Esophagus (tissue), 2 donors: ENCODE results near the gene RGS16. TPM values are rescaled to one million over a fixed set of nuclear protein-coding genes. Genes with fewer than 3 reads are reported as not detected.

Experiments
- H3K27ac ChIP-seq, 2 donors: one replicate each; pipeline ENCODE4 v1.5.1; 2013; ENCODE audit warnings: low read depth in 2 of 2, mild to moderate bottlenecking in 2 of 2, inconsistent platforms in 1 of 2, low read length in 1 of 2, moderate library complexity in 1 of 2
- H3K27me3 ChIP-seq, 2 donors: one replicate each; pipeline ENCODE4 v1.6.1; 2013; ENCODE audit warnings: low read length in 2 of 2, control low read depth in 1 of 2, mild to moderate bottlenecking in 1 of 2; ENCODE audit not compliant: insufficient read depth in 2 of 2, control insufficient read depth in 1 of 2
- H3K36me3 ChIP-seq, 2 donors: one replicate each; pipeline ENCODE4 v1.6.1; 2013; ENCODE audit warnings: low read length in 1 of 2; ENCODE audit not compliant: control insufficient read depth in 2 of 2, insufficient read depth in 2 of 2
- H3K4me1 ChIP-seq, 2 donors: one replicate each; pipeline ENCODE4 v1.6.1; 2013; ENCODE audit warnings: low read length in 1 of 2; ENCODE audit not compliant: control insufficient read depth in 2 of 2, insufficient read depth in 2 of 2
- H3K4me3 ChIP-seq, 2 donors: one replicate each; pipeline ENCODE4 v1.5.1; 2013; ENCODE audit warnings: low read length in 2 of 2, mild to moderate bottlenecking in 2 of 2, low read depth in 1 of 2, moderate library complexity in 1 of 2
- H3K9me3 ChIP-seq, 2 donors: one replicate each; pipeline ENCODE4 v1.6.1; 2013; ENCODE audit warnings: mild to moderate bottlenecking in 2 of 2, low read depth in 1 of 2, low read length in 1 of 2, moderate library complexity in 1 of 2; ENCODE audit not compliant: control insufficient read depth in 2 of 2, insufficient read depth in 1 of 2
- WGBS, 2 donors: extraction: QIAGEN DNeasy Blood & Tissue Kit; methylation state at CpG; one replicate each; pipeline ENCODE4 v1.1.7; 2013; 5-methylcytosine and 5-hydroxymethylcytosine counted together
- polyA plus RNA-seq, 2 donors: library from polyadenylated mRNA; stranded (reverse); fragments of 200-250 nt; gene quantifications; one replicate each; pipeline ENCODE4 v1.2.3, GENCODE V29; 2013
- donor health status: healthy with polysubstance abuse.
- donor health status: Bipolar disorder and iron deficiency.

RGS16 gene
- polyA plus RNA-seq, 2 donors, result 1.1 to 1.5 TPM

- WGBS, 2 donors, result 79 to 83% methylated on average over 3 of the region's 3 CpGs
- peak overlapping the region; percentile 28 to 94 for H3K27ac ChIP-seq
- no peaks in the 10 kb centered on the region for H3K36me3 ChIP-seq
- no peaks in the 10 kb centered on the region for H3K27me3 ChIP-seq
- no peaks in the 10 kb centered on the region for H3K9me3 ChIP-seq
- no peak overlapping the region for H3K4me3 ChIP-seq
- H3K4me1 ChIP-seq, result peaks cover 0 to 2% of the 10 kb centered on the region in 2 donors
These were observed 14.7 kb downstream of the RGS16 start for GRCh38 chr1:182589520-182589919.

GRCh38 chr1:182588500-182589396 lies 15.4 kb downstream of the RGS16 start, which contains the start of gene RNASEL:
TSS of gene RNASEL (minus strand) at chr1:182589256. CDS start at chr1:182586806, 2,450 bp downstream.
- Histone ChIP-seq H3K9me3 (no peaks in the 10 kb centered on the region), H3K27ac (peak within 1 kb of the TSS; percentile 94 to 99), H3K4me3 (peak within 1 kb of the TSS; percentile 60 to 81), H3K27me3 (no peaks in the 10 kb centered on the region), H3K36me3 (no peaks in the 10 kb centered on the region), H3K4me1 (peaks cover 0 to 2% of the 10 kb centered on the region in 2 donors)
- WGBS, 2 donors, result 2 to 3% methylated on average over 20 of the region's 20 CpGs

- peaks cover 0 to 2% of the 10 kb centered on the region in 2 donors for H3K36me3 ChIP-seq
- peak overlapping the region; percentile 60 to 81 for H3K4me3 ChIP-seq
- H3K27ac ChIP-seq, result peak overlapping the region in 1 of 2 donors; percentile 94
- H3K9me3 ChIP-seq, result no peaks in the 10 kb centered on the region
- peaks cover 0 to 2% of the 10 kb centered on the region in 2 donors for H3K4me1 ChIP-seq
- WGBS, 2 donors, result 39 to 40% methylated on average over 4 of the region's 4 CpGs
- no peaks in the 10 kb centered on the region for H3K27me3 ChIP-seq
These were observed 16.3 kb downstream of the RGS16 start for GRCh38 chr1:182587666-182588499.

- Histone ChIP-seq H3K4me3 (no peak overlapping the region), H3K4me1 (peaks cover 0 to 2% of the 10 kb centered on the region in 2 donors), H3K9me3 (no peaks in the 10 kb centered on the region), H3K36me3 (peaks cover 0 to 8% of the 10 kb centered on the region in 2 donors), H3K27me3 (no peaks in the 10 kb centered on the region), H3K27ac (no peak overlapping the region)
- WGBS, 2 donors, result 0% methylated on average over 1 of the region's 1 CpG
These were observed 17.1 kb downstream of the RGS16 start for GRCh38 chr1:182587093-182587492.

GRCh38 chr1:182586380-182586779 lies 17.8 kb downstream of the RGS16 start:
- H3K4me3 ChIP-seq, result no peak overlapping the region
- WGBS, 2 donors, result 95 to 97% methylated on average over 11 of the region's 11 CpGs
- no peaks in the 10 kb centered on the region for H3K9me3 ChIP-seq
- no peaks in the 10 kb centered on the region for H3K27me3 ChIP-seq
- no peak overlapping the region for H3K27ac ChIP-seq
- H3K36me3 ChIP-seq, result peaks cover 0 to 12% of the 10 kb centered on the region in 2 donors
- peaks cover 0 to 2% of the 10 kb centered on the region in 2 donors for H3K4me1 ChIP-seq

GRCh38 chr1:182584746-182585145 lies 19.4 kb downstream of the RGS16 start:
- H3K27ac ChIP-seq, result no peak overlapping the region
- H3K4me3 ChIP-seq, result no peak overlapping the region
- H3K27me3 ChIP-seq, result no peaks in the 10 kb centered on the region
- 95% methylated on average over 4 of the region's 4 CpGs for WGBS, 2 donors
- H3K9me3 ChIP-seq, result no peaks in the 10 kb centered on the region
- H3K4me1 ChIP-seq, result peaks cover 0 to 2% of the 10 kb centered on the region in 2 donors
- peaks cover 3 to 16% of the 10 kb centered on the region in 2 donors for H3K36me3 ChIP-seq

- Histone ChIP-seq H3K27ac (no peak overlapping the region), H3K4me3 (no peak overlapping the region), H3K36me3 (peaks cover 3 to 21% of the 10 kb centered on the region in 2 donors), H3K27me3 (no peaks in the 10 kb centered on the region), H3K4me1 (peaks cover 0 to 2% of the 10 kb centered on the region in 2 donors), H3K9me3 (no peaks in the 10 kb centered on the region)
- WGBS, 2 donors, result 87 to 89% methylated on average over 2 of the region's 2 CpGs
These were observed 23.5 kb downstream of the RGS16 start for GRCh38 chr1:182580736-182581135.

GRCh38 chr1:182575540-182576149 lies 28.5 kb downstream of the RGS16 start:
- Histone ChIP-seq H3K9me3 (no peaks in the 10 kb centered on the region), H3K4me3 (no peak overlapping the region), H3K4me1 (peaks cover 2 to 3% of the 10 kb centered on the region in 2 donors), H3K36me3 (peaks cover 7 to 10% of the 10 kb centered on the region in 2 donors), H3K27ac (peak overlapping the region in 1 of 2 donors; percentile 22), H3K27me3 (no peaks in the 10 kb centered on the region)
- 57 to 69% methylated on average over 3 of the region's 3 CpGs for WGBS, 2 donors

GRCh38 chr1:182574156-182574555 lies 30.0 kb downstream of the RGS16 start:
- Histone ChIP-seq H3K36me3 (peaks cover 1 to 4% of the 10 kb centered on the region in 2 donors), H3K4me3 (no peak overlapping the region), H3K27ac (no peak overlapping the region), H3K27me3 (no peaks in the 10 kb centered on the region), H3K4me1 (peaks cover 2 to 3% of the 10 kb centered on the region in 2 donors), H3K9me3 (no peaks in the 10 kb centered on the region)
- WGBS, 2 donors, result 87 to 90% methylated on average over 4 of the region's 4 CpGs
